OCI-M1 (cell line): ENCODE results near the gene OR10P1.
"Not testable (repeated sequence)": the region's sequence is repeated elsewhere in the genome, so short reads cannot be mapped to it uniquely, and the experiment has no call there.

ENCODE experiments used
- DNase-seq: peaks from one replicate; lab custom pipeline; 2025; lab: John Stamatoyannopoulos, UW

OR10P1 gene

DNA sequence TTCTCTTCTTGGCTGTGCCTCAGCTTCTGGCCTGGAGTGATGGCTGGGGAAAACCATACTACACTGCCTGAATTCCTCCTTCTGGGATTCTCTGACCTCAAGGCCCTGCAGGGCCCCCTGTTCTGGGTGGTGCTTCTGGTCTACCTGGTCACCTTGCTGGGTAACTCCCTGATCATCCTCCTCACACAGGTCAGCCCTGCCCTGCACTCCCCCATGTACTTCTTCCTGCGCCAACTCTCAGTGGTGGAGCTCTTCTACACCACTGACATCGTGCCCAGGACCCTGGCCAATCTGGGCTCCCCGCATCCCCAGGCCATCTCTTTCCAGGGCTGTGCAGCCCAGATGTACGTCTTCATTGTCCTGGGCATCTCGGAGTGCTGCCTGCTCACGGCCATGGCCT, at the start of gene OR10P1:
TSS of gene OR10P1 (plus strand) at position 40 of the 400 bp plus-strand sequence. CDS start at position 40, 0 bp downstream.
- DNase-seq, result no peak

GRCh38 chr12:55590152-55590551, 46.5 kb upstream of the OR10P1 start:
- DNase-seq, result not testable (repeated sequence)

DNA sequence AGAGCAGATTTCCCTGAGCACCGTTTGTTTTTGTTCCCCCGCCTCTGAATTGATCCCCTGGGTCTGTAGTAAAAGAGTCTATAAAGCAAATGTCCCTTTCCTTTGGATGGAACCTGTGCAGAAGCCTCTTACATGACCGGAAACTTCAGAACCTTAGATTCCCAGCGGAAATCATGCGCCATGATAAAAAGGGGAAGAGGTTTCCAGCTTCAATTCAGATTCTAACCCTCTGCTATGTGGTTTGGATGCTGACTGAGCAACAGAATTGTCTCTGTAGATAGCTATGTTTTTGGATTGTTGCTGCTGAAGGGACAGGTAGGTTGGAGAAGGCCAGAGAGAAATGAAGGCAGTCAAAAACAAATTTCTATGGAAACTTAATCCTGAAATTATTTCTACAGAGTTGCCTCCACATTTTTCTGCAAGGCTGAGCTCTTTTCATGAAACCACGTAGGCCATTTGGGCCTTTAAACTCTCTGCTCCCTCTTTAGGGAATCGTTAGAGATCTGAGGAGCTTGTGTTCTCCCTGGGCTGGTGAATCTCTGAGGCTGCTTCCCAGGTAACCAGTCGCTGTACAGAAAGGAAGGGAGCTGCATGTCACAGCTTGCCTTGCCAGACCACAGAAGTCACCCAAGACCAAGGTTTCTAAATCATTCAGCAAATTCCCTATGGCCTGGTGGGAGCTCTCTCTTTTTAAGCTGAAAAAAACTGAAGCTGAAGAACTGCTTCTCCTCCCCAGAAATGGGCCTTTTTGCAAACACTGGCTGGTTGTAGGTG, 28.7 kb upstream of the OR10P1 start:
- no peak for DNase-seq

GRCh38 chr12:55610598-55610997, 26.1 kb upstream of the OR10P1 start:
- DNase-seq, result no peak

DNA sequence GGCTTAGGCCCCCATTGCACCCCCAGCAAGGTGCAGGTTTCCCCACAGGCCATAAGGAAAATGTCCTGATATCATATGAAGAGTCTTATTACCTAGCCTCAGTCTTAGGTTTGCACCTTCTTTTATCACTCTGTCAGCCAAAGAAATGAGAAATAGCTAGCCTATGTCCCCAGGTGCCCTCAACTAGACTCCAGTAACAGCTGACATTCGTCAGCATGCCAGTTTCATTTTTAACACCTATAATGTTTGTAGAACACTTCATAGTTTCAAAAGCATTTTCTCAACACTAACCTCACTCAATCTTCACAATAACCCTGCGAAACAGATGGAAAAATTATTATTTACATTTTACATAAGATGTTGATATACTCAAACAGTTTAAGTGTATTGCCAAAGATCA, 24.0 kb upstream of the OR10P1 start:
- no peak for DNase-seq

DNA sequence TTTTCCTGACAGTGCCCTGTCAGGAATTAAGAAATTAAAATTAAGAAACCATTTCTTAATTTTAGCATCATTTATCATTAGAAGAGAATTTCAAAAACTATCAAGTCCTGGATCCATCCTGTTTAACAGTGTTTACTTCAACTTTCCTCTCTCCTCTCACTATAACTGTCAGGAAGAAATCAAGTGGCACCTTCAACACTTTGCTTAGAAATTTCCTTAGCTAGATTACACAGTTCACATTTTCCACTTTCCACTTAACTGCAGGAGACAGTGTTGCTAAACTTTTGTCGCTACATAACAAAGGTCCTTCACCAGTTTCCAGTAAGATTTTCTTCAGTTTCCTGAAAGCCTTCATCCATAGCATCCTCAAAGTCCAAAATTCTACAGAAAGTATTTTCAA, 21.9 kb upstream of the OR10P1 start:
- DNase-seq, result no peak

DNA sequence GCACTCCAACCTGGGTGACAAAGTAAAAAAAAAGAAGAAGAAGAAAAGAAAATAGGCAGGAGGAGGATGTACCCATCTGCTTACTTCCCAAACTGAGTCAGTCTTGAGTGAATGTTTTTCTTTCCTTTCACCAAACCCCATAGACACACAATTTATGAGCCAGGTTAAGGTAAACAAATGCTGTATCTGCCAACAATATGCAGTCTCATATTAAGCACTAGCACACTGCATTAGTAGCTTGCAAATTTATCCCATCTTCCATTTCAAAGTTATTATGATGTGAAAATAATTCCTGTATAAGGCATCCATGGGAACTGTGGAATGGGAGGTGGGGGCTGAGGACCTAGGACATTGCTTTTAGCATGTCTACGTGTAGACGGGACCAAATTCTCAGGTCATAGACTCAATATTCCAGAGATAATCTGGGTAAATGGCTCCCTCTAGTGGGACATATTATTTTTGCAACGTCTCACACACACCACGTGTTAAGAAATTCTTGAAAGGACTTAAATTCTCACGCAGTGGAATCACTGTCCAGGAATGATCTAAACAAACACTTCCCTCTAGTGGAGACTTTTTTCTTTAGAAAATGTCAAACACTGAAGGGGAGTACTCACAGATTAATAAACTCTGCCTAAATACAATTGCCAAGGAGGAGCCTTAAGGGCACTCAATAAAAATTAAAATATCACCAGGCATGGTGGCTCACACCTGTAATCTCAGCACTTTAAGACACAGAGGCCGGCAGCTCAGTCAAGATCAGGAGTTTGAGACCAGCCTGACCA, 17.1 kb upstream of the OR10P1 start:
- peak; percentile 97 for DNase-seq

DNA sequence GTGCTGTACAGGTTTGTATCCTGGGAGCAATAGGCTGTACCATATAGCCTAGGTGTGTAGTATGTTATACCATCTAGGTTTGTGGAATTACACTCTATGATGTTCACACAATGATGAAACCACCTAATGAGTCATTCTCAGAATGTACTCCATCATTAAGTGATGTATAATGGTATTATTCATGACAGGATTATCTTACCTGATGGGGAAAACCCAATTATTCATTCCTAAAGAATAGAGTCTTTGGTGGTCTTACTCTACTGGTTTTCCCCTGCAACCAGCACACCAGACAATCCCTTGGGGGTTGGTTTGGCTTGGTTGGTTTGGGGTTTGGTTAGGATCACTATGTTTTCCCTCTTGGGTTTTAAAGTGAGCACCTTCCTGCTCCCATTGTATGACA, 12.6 kb upstream of the OR10P1 start:
- DNase-seq, result no peak

- DNase-seq, result no peak
Observed at GRCh38 chr12:55626154-55626553, 10.5 kb upstream of the OR10P1 start.

DNA sequence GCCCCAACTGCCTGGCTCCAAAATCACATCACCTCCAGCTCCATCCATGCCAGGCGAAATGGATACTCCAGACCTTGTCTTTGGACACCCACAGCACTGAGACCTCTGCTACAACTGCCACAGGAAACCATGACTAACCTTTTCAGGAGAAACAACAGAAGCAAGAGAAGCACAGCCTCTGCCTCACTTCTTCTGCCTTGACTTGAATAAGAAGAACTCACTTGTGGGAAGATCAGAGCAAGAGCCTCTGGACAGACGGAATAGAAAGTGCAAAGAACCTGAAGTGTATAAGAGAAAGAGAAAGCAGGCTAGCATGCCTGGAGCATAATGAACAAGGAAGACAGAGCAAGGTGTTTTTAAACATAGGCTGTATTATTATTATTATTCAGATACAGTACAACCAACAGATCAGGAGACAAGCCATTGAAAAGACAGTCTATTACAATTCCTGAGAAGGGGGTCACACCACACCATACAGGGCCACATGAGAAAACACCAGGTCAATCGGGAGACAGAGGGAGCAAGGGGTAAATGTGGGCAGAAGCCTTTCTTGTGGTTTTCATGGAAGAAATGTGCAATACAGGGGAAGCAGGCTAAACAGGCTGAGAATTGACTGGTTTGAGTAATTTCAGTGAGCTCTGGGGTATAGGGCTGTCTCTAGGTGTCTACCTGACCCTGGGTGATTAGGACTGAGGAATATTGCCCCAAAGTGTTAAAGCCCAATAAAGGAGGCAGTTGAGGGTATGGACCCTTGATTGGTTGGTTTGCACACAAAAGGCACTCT, 7.4 kb upstream of the OR10P1 start:
- DNase-seq, result peak; percentile 15

GRCh38 chr12:55631056-55631455, 5.6 kb upstream of the OR10P1 start:
- no peak for DNase-seq

DNA sequence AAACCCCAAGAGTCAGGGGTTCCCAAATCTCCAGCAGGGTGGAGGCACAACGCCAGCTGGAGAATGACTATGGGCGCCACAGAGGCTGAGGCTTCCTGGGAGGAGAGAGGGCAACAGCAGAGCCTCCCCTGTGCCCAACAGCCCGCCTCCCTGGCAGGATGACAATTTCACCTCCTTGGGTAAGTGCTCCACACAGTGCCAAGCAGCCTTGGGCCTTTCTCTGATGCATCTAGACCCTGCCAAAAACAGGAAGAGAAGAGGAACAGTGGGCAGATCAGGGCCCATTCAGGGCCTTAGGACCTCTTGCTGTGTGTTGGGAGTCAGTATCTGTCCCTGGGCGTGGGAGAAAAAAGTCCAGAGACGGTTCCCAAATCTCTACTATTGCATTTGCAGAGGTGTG, 5.0 kb upstream of the OR10P1 start:
- no peak for DNase-seq

DNA sequence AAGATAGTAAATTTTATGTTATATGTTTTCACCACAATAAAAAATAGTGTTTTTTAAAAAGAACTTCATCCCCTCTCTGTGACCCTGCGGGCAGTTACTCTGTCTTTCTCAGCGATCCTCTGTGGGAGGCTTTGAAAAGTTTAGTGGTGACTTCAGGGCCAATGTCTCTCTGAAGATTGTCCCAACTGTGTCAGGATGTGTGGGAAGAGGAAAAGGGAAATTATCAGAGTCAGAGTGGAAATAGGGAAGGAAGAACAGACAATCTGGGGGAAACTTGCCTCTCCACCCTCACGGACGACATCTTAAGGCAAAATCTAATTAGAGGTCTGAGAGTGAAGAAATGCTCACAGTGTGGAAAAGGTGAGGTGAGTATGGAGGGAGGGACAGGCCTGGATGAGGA, 3.5 kb upstream of the OR10P1 start:
- DNase-seq, result no peak

DNA sequence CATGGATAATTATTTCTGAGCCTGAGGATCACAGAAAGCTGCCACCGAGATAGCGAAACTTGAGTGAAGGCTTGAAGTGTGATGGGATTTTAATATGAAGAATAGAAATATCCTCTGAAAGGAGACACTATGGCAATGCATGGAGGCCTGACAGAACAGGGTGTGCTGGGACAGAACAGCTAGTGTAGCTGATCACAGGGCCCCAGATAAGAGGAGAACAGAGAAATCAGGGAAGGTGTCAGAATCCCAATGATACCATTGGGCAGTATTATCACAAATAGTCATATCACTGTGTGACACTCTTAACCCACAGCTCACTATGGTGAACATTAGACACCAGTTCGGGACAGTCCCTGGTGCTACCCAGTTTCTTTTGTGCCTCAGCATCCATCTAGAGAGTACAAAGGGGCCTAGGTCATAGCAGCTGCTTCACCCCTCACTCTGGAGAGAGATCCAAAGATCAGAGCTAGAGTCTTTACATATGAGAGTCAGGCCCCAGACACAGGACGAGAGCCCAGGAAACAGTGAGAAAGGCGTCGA, 506 bp upstream of the OR10P1 start:
- no peak for DNase-seq

DNA sequence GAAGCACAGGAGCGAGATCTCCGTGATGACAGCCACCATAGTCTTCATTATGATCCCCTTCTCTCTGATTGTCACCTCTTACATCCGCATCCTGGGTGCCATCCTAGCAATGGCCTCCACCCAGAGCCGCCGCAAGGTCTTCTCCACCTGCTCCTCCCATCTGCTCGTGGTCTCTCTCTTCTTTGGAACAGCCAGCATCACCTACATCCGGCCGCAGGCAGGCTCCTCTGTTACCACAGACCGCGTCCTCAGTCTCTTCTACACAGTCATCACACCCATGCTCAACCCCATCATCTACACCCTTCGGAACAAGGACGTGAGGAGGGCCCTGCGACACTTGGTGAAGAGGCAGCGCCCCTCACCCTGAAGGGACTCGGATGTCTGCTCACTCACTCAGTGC, 775 bp downstream of the OR10P1 start:
- no peak for DNase-seq

- DNase-seq, result no peak
Observed at GRCh38 chr12:55641595-55641994, 4.9 kb downstream of the OR10P1 start.

GRCh38 chr12:55642267-55642666, 5.6 kb downstream of the OR10P1 start:
- DNase-seq, result peak; percentile 17

DNA sequence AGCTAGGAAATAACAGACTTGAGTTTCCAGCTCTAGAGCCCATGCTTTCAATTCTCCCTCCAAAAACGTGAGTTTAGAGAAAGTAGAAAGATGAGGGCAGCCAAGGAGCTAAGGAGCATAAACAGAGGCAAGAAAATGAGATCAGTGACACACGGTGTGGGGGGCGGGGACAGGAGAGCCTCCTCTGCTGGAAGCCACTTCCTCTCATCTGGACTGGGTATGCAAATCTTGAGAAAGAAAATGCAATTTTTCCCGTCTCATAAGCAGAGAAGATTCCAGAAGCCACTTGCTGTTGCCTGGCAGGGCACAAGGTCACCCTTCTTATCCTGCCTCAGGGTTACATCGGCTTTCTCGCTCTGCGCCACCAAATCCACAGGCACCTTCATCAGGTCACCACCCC, 6.0 kb downstream of the OR10P1 start:
- no peak for DNase-seq

DNA sequence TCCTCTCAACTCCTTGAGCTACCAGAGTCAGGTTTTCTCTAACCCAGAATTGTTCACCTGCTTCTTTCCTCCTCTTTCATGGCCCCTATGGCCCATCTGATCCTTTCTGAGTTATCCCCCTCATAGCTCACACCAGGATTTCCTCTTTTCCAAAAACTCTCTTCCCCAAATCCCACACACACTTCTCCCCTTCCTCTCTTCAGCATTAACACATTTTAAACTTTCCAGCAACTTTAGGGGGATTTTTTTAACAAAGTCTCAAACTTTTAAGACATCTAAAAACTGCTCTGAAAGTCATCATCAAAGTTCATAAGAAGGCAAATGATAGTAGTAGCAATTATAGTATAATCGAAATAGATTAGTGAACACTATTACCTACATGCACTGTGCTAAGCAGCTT, 7.9 kb downstream of the OR10P1 start:
- DNase-seq, result no peak

DNA sequence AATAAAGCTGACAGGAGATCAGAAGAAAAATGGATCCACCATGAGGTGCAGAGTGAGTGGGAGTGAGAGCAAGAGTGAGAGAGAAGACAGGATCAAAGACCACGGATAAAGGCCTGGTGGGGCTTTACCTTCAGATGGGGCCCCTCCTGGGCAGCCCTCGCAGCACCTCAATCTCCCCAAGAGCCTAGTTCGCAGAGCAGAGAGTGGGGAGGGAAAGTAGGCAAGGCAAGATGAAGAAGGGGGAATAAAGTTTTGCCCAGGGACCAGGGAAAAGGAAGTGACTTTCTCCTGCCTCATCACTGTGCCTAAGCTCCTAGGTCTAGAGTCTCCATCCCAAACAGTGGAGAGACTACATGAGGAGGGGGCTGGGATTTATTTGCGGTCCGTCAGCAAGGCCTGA, 10.3 kb downstream of the OR10P1 start:
- DNase-seq, result no peak

DNA sequence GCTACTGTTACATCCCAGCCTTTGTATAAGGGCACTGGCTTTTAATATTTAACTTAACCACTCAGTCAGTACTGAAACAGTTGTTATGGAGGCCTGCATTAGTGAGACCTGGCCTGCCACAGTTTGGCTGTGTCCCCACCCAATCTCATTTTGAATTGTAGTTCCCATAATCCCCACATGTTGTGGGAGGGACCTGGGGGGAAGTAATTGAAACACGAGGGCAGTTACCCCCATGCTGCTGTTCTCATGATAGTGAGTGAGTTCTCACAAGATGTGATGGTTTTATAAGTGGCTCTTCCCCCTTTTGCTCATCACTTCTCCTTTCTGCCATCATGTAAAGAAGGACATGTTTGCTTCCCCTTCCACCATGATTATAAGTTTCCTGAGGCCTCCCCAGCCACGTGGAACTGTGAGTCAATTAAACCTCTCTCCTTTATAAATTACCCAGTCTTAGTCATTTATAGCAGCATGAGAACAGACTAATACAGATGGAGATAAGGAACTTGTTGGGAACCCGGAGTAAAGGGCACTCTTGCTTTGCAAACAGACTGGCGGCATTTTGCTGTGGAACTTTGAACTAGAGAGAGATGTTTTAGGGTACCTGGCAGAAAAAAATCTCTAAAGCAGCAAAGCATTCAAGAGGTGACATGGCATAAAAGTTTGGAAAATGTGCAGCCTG, 14.1 kb downstream of the OR10P1 start:
- DNase-seq, result peak; percentile 29

DNA sequence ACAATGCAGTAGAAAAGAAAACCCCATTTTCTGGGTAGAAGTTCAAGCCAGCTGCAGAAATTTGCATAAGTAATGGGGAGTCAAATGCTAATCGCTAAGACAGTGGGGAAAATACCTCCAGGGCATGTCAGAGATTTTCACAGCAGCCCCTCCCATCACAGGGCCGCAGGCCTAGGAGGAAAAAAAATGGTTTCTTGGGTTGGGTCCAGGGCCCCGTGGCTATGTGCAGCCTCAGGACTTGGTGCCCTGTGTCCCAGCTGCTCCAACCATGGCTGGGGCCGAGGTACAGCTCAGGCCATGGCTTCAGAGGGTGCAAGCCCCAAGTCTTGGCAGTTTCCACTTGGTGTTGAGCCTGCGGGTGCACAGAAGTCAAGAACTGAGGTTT, 14.6 kb downstream of the OR10P1 start:
- no peak for DNase-seq
